Duodenal mucosa (tissue), 2 donors: Measurements from ENCODE around the gene CD34.
"Not testable (repeated sequence)": the region's sequence is repeated elsewhere in the genome, so short reads cannot be mapped to it uniquely, and the experiment has no call there.

ENCODE experiments used
- H3K27ac ChIP-seq: one replicate; pipeline ENCODE4 v1.7.0; 2013; ENCODE audit warnings: low read depth, low read length
- H3K27me3 ChIP-seq, 2 donors: one replicate each; pipeline ENCODE4 v1.7.0; 2013; ENCODE audit warnings: low read length in 2 of 2, control low read depth in 1 of 2; ENCODE audit not compliant: insufficient read depth in 2 of 2, control insufficient read depth in 1 of 2
- H3K36me3 ChIP-seq, 2 donors: one replicate each; pipeline ENCODE4 v1.7.0; 2013; ENCODE audit warnings: low read length in 2 of 2, control low read depth in 1 of 2; ENCODE audit not compliant: insufficient read depth in 2 of 2, control insufficient read depth in 1 of 2
- H3K4me1 ChIP-seq, 2 donors: one replicate each; pipeline ENCODE4 v1.7.0; 2013; ENCODE audit warnings: low read length in 2 of 2, control low read depth in 1 of 2; ENCODE audit not compliant: insufficient read depth in 2 of 2, control insufficient read depth in 1 of 2
- H3K4me3 ChIP-seq, 2 donors: one replicate each; pipeline ENCODE4 v1.7.0; 2013; ENCODE audit warnings: low read length in 2 of 2, low read depth in 1 of 2
- H3K9ac ChIP-seq, 2 donors: one replicate each; pipeline ENCODE4 v1.7.0; 2013; ENCODE audit warnings: low read length in 2 of 2, low read depth in 1 of 2
- H3K9me3 ChIP-seq, 2 donors: one replicate each; pipeline ENCODE4 v1.7.0; 2013; ENCODE audit warnings: low read length in 2 of 2, control low read depth in 1 of 2; ENCODE audit not compliant: control insufficient read depth in 1 of 2

CD34 gene

DNA sequence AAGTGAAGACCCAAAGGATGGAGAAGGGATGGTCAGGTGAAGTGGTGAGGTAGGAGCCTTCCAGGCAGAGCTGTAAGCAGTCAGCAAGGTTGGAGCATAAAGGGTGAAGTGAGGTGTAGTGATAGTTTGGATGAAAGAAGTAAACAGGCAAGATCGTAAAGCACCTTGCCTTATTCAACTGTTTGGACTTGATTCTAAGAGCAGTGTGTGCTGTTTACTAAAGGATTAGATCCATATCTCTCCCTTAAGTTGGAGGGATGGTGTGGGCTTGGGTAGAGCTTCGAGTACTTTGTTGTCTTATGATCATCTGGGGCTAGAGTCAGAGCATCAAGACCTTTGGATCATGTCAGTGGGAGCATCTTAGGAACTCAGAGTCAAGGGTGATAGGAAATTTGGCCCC lies 39.8 kb upstream of the CD34 start:
- H3K27me3 ChIP-seq, result no peaks in the 10 kb centered on the region

GRCh38 chr1:207949571-207950195 lies 38.8 kb upstream of the CD34 start:
- H3K27ac ChIP-seq, result no peak overlapping the region
- H3K27me3 ChIP-seq, result no peaks in the 10 kb centered on the region
- no peak overlapping the region for H3K9ac ChIP-seq
- H3K4me3 ChIP-seq, result no peak overlapping the region
- no peaks in the 10 kb centered on the region for H3K36me3 ChIP-seq
- H3K4me1 ChIP-seq, result no peaks in the 10 kb centered on the region
- no peaks in the 10 kb centered on the region for H3K9me3 ChIP-seq

More for the DNA sequence above, 39.8 kb upstream of the CD34 start:
- Histone ChIP-seq H3K27ac (no peak overlapping the region), H3K9ac (no peak overlapping the region), H3K4me3 (no peak overlapping the region), H3K9me3 (no peaks in the 10 kb centered on the region), H3K36me3 (no peaks in the 10 kb centered on the region), H3K4me1 (no peaks in the 10 kb centered on the region)

GRCh38 chr1:207948536-207949250 lies 37.8 kb upstream of the CD34 start:
- H3K4me1 ChIP-seq, result no peaks in the 10 kb centered on the region
- H3K36me3 ChIP-seq, result no peaks in the 10 kb centered on the region
- H3K27ac ChIP-seq, result no peak overlapping the region
- no peak overlapping the region for H3K4me3 ChIP-seq
- no peaks in the 10 kb centered on the region for H3K9me3 ChIP-seq
- H3K9ac ChIP-seq, result no peak overlapping the region
- no peaks in the 10 kb centered on the region for H3K27me3 ChIP-seq

DNA sequence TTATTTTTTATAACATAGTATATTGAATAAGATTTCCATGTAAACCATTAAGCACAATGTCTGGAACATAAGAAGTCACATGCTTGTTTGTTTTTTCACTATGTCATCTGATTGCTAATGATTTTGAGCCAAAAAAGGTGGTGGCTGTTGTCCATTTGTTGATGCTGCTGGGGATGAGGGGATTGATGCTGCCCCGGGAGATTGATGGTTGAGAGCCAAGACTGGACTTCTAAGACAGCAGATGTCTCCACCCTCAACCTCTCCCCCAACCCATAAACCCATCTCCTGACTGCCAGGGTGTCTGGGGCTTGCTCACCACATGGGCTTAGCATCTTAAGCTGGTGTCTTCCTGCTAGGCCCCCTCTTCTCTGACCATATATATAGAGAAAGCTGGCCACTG lies 35.8 kb upstream of the CD34 start:
- Histone ChIP-seq H3K4me3 (no peak overlapping the region), H3K4me1 (no peaks in the 10 kb centered on the region), H3K27ac (no peak overlapping the region), H3K27me3 (peaks cover 0 to 2% of the 10 kb centered on the region in 2 donors), H3K36me3 (no peaks in the 10 kb centered on the region), H3K9me3 (no peaks in the 10 kb centered on the region), H3K9ac (no peak overlapping the region)

DNA sequence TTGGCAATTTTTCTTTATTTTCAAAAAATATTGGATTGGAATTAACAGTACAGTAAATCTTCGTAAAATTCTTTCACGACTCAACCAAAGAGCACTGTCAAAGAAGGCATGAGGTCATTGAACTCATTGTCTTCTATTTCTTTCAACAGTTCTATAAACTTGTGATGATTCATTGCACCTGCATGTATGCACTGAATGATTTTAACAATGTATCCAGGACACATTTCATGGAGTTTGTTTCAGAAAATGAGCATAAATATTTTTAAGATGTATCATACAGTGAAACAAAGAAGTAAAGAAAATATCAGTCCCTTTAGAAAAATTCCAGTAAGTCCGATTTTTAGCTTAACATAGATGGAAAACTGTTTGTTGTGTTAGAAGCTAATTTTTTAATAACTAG lies 33.6 kb upstream of the CD34 start:
- H3K27me3 ChIP-seq, result peaks cover 0 to 5% of the 10 kb centered on the region in 2 donors
- H3K4me1 ChIP-seq, result no peaks in the 10 kb centered on the region
- H3K36me3 ChIP-seq, result no peaks in the 10 kb centered on the region
- no peak overlapping the region for H3K4me3 ChIP-seq
- H3K27ac ChIP-seq, result no peak overlapping the region
- no peak overlapping the region for H3K9ac ChIP-seq
- H3K9me3 ChIP-seq, result no peaks in the 10 kb centered on the region

DNA sequence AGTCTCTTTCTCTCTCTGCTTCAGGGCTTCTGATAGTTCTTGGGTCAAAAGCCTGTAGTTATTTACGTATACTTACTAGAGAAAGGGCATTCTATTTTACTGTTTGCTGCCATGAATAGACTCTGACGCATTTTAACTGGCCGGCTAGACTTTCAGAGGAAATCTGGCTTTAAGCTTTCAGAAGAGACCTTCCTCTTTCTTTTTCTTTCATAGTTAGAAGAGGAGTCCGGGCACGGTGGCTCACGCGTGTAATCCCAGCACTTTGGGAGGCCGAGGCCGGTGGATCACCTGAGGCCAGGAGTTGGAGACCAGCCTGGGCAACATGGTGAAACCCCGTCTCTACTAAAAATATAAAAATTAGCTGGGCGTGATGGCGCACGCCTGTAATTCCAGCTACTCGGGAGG lies 31.4 kb upstream of the CD34 start:
- not testable (repeated sequence) for H3K36me3 ChIP-seq, H3K9ac ChIP-seq, H3K9me3 ChIP-seq, H3K4me1 ChIP-seq, H3K27ac ChIP-seq, H3K4me3 ChIP-seq, H3K27me3 ChIP-seq

DNA sequence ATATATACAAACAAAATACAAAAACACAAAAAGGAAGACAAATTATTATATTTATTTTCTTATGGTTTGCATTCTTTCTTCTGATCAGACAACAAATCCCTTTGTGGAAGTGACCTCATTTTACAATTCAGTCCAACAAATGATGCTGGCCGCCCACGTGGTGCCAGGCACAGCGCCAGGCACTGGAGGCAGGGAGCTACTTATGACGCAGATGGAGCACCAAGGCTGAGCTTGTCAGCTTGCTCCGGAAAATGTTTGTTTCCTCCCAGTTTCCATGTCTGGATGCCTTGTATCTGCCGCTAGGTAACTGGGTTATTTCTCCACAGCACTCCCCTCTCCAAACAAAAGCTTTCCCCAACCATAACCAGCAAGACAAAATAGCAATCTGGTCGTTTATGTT lies 30.7 kb upstream of the CD34 start:
- Histone ChIP-seq H3K4me1 (no peaks in the 10 kb centered on the region), H3K36me3 (no peaks in the 10 kb centered on the region), H3K9me3 (no peaks in the 10 kb centered on the region), H3K4me3 (no peak overlapping the region), H3K9ac (no peak overlapping the region), H3K27ac (no peak overlapping the region), H3K27me3 (peaks cover 0 to 5% of the 10 kb centered on the region in 2 donors)

- Histone ChIP-seq H3K36me3 (no peaks in the 10 kb centered on the region), H3K27ac (no peak overlapping the region)
These were observed 27.1 kb upstream of the CD34 start for GRCh38 chr1:207938016-207938415.

DNA sequence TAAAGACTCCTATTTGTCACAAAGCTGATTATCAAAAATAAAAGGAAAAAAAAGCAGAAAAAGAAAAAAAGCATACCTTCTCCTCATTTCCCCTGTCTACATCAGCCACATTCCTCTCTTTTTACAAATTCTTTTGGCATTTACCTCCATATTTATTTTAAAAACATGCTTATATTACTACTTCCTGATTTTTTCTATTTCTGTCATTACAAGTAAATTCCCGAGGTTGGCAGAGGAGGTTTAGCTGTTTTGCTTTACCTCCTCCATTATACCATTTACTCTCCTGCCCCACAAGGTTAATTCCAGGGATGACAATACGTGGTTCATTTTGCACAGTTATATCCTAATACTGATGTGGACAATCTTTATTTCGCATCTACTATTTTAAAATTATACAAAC lies 26.3 kb upstream of the CD34 start:
- Histone ChIP-seq H3K36me3 (no peaks in the 10 kb centered on the region), H3K4me3 (no peak overlapping the region), H3K9ac (no peak overlapping the region), H3K27me3 (peaks cover 0 to 5% of the 10 kb centered on the region in 2 donors), H3K9me3 (no peaks in the 10 kb centered on the region), H3K4me1 (no peaks in the 10 kb centered on the region), H3K27ac (no peak overlapping the region)

More at GRCh38 chr1:207938016-207938415, 27.1 kb upstream of the CD34 start:
- Histone ChIP-seq H3K27me3 (peaks cover 0 to 5% of the 10 kb centered on the region in 2 donors), H3K4me1 (no peaks in the 10 kb centered on the region), H3K9ac (no peak overlapping the region), H3K9me3 (no peaks in the 10 kb centered on the region), H3K4me3 (no peak overlapping the region)

- Histone ChIP-seq H3K27me3 (no peaks in the 10 kb centered on the region), H3K9ac (no peak overlapping the region), H3K4me1 (no peaks in the 10 kb centered on the region), H3K4me3 (no peak overlapping the region), H3K36me3 (no peaks in the 10 kb centered on the region), H3K27ac (no peak overlapping the region), H3K9me3 (no peaks in the 10 kb centered on the region)
These were observed 24.2 kb upstream of the CD34 start for GRCh38 chr1:207935166-207935583.
